ENCODE results near the gene HDAC7. TPM values are rescaled to one million over a fixed set of nuclear protein-coding genes. Genes with fewer than 3 reads are reported as not detected.

HDAC7 gene
- 79.1 to 93.2 TPM (median 89.6 TPM) in 3 replicates for total RNA-seq
- long read RNA-seq, full-length matches to known transcripts, result 11 of 69 reads
- long read RNA-seq, partial matches to known transcripts, result 34 of 69 reads
- long read RNA-seq, other reads (novel, unspliced or antisense), result 24 of 69 reads

DNA sequence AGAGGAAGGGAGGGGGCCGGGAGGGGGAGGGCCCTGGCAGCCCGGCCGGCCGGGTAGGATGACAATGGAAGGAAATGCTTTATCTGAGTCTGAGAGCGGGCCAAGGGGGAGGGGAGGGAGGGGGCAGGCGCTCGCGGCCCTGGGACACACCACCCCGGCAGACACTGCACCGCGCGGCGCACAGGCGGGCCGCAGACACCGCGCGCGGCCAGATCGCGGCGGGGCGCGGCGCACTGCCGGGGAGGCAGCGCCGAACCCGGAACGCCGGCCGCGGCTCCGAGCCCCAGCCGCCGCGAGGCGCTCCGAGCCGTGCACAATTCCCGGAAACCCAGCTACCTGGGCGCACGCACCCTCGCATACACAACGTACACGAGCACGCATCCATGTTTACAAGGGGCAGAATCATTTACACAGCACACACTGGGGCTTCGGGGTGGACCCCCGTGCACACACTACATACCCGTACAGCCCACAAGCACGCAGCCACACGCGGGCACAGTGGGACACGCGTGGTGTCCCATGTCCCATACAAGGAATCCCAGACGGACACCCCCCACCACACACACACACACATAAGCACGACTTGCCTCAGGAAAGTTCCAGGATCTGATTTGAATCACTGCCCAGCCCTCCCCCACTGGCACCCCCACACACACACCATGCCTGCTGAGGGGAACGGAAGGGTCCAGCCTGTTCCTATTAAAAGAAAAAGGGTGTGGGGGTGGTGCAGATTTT is at the start of gene HDAC7:
Gene HDAC7, minus strand, starts transcription at position 8 of the 735 bp plus-strand sequence. CDS start 118 bp downstream, outside the sequence.
- no peaks in the 10 kb centered on the region for H3K9me3 Mint-ChIP-seq (ENCODE audit: low read depth)
- H3K27me3 Mint-ChIP-seq (ENCODE audit: low read depth), result no peaks in the 10 kb centered on the region
- no peaks in the 10 kb centered on the region for H3K36me3 Mint-ChIP-seq (ENCODE audit: low read depth)
- H3K4me3 Mint-ChIP-seq (ENCODE audit: unreplicated experiment), result peak within 1 kb of the TSS; percentile 93
- DNase-seq (ENCODE audit: low spot score), result peak; percentile 74
- peaks cover 80% of the 10 kb centered on the region for H3K4me1 Mint-ChIP-seq (ENCODE audit: low read depth)
- peak; percentile 5 for TF ChIP-seq CTCF (IDR thresholded peaks at IDR 0.05)
- peak within 1 kb of the TSS; percentile 99 for H3K27ac Mint-ChIP-seq (ENCODE audit: unreplicated experiment)

GRCh38 chr12:47868552-47869031 is 48.9 kb upstream of the HDAC7 start:
- H3K4me1 Mint-ChIP-seq (ENCODE audit: low read depth), result peaks cover 22% of the 10 kb centered on the region
- TF ChIP-seq CTCF (IDR thresholded peaks at IDR 0.05), result no peak
- no peaks in the 10 kb centered on the region for H3K9me3 Mint-ChIP-seq (ENCODE audit: low read depth)
- no peaks in the 10 kb centered on the region for H3K36me3 Mint-ChIP-seq (ENCODE audit: low read depth)
- H3K27me3 Mint-ChIP-seq (ENCODE audit: low read depth), result no peaks in the 10 kb centered on the region
- no peak overlapping the region for H3K27ac Mint-ChIP-seq (ENCODE audit: unreplicated experiment)
- H3K4me3 Mint-ChIP-seq (ENCODE audit: unreplicated experiment), result no peak overlapping the region
- no peak for DNase-seq (ENCODE audit: low spot score)

GRCh38 chr12:47868041-47868440 is 48.3 kb upstream of the HDAC7 start:
- no peak for TF ChIP-seq CTCF (IDR thresholded peaks at IDR 0.05)
- Mint-ChIP-seq H3K9me3 (ENCODE audit: low read depth) (no peaks in the 10 kb centered on the region), H3K36me3 (ENCODE audit: low read depth) (no peaks in the 10 kb centered on the region), H3K27ac (ENCODE audit: unreplicated experiment) (no peak overlapping the region), H3K4me3 (ENCODE audit: unreplicated experiment) (no peak overlapping the region), H3K4me1 (ENCODE audit: low read depth) (peaks cover 22% of the 10 kb centered on the region), H3K27me3 (ENCODE audit: low read depth) (no peaks in the 10 kb centered on the region)
- DNase-seq (ENCODE audit: low spot score), result no peak

GRCh38 chr12:47867495-47867941 is 47.8 kb upstream of the HDAC7 start:
- no peak for DNase-seq (ENCODE audit: low spot score)
- Mint-ChIP-seq H3K27me3 (ENCODE audit: low read depth) (no peaks in the 10 kb centered on the region), H3K4me3 (ENCODE audit: unreplicated experiment) (no peak overlapping the region), H3K36me3 (ENCODE audit: low read depth) (no peaks in the 10 kb centered on the region), H3K27ac (ENCODE audit: unreplicated experiment) (no peak overlapping the region), H3K9me3 (ENCODE audit: low read depth) (no peaks in the 10 kb centered on the region), H3K4me1 (ENCODE audit: low read depth) (peaks cover 22% of the 10 kb centered on the region)
- no peak for TF ChIP-seq CTCF (IDR thresholded peaks at IDR 0.05)

DNA sequence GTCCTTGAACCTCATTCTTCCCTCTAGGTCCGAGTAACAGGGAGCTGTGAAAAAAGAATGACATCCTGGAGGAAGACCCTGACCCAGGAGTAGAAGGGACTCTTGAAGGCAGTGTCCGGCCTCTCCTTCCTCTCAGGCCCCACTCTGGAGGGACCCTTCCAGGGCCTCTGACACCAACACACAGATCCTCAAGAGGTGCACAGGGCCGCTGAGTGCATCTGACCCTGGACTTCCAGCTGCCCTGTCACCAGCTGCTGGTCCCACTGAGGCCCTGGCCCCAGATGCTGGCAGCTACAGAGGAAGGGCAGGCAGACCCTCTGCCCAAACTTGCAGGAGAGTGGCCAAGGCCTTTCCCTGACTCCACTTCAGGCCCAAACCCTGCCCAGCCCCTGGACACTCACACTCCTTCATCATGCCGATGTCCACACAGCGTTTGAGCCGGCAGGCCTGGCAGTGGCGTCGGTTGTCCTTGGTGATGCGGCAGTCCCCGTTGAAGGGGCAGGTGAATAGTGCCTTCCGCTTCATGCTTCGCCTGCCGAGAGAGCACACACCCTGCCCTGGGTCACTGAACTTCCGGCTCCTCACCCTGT is 45.0 kb upstream of the HDAC7 start:
- TF ChIP-seq CTCF (IDR thresholded peaks at IDR 0.05), result no peak
- H3K36me3 Mint-ChIP-seq (ENCODE audit: low read depth), result no peaks in the 10 kb centered on the region
- DNase-seq (ENCODE audit: low spot score), result no peak
- peaks cover 10% of the 10 kb centered on the region for H3K4me1 Mint-ChIP-seq (ENCODE audit: low read depth)
- H3K9me3 Mint-ChIP-seq (ENCODE audit: low read depth), result no peaks in the 10 kb centered on the region
- H3K4me3 Mint-ChIP-seq (ENCODE audit: unreplicated experiment), result no peak overlapping the region
- H3K27ac Mint-ChIP-seq (ENCODE audit: unreplicated experiment), result no peak overlapping the region
- H3K27me3 Mint-ChIP-seq (ENCODE audit: low read depth), result no peaks in the 10 kb centered on the region

All from chondrocyte (in vitro differentiated cells).